ENCODE measurements around the gene FXR2.
"Not testable (repeated sequence)": the region's sequence is repeated elsewhere in the genome, so short reads cannot be mapped to it uniquely, and the experiment has no call there.

The FXR2 gene

GRCh38 chr17:7640783-7641182 lies 26.1 kb upstream of the FXR2 start:
- DNase-seq (ENCODE audit: insufficient read length, low spot score) (no peak), FAIRE-seq (no peak)
- no peak for TF ChIP-seq POLR2A (IDR thresholded peaks at IDR 0.05; ENCODE audit: low read depth, low read length)

GRCh38 chr17:7636163-7636562 lies 21.5 kb upstream of the FXR2 start:
- DNase-seq (ENCODE audit: insufficient read length, low spot score) (no peak), FAIRE-seq (no peak)
- no peak for TF ChIP-seq POLR2A (IDR thresholded peaks at IDR 0.05; ENCODE audit: low read depth, low read length)

DNA sequence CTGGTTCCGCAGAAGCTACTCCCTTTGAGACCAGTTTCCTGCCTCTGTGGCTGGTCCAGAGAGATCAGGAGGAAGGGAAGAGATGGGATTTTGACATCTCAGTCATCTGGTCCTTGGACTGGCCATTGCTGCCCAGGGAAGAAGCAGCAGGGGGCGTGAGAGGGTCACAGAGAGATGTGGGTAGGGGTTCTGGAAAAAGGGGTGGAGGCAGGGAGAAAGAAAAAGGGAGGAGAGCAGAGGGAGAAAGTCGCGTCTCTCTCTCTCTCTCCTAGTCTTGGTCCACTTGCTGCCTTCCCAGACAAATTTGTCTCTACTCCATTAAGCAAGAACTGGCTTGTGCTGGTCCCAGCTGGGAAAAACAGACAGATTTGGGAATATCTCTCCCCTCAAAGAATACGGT lies 19.7 kb upstream of the FXR2 start:
- no peak for TF ChIP-seq POLR2A (IDR thresholded peaks at IDR 0.05; ENCODE audit: low read depth, low read length)
- no peak for DNase-seq (ENCODE audit: insufficient read length, low spot score)
- FAIRE-seq: no peak

GRCh38 chr17:7633093-7633492 lies 18.4 kb upstream of the FXR2 start:
- DNase-seq (ENCODE audit: insufficient read length, low spot score) (no peak), FAIRE-seq (no peak)
- no peak for TF ChIP-seq POLR2A (IDR thresholded peaks at IDR 0.05; ENCODE audit: low read depth, low read length)

- no peak for TF ChIP-seq POLR2A (IDR thresholded peaks at IDR 0.05; ENCODE audit: low read depth, low read length)
- DNase-seq (ENCODE audit: insufficient read length, low spot score) (no peak), FAIRE-seq (no peak)
Measured at GRCh38 chr17:7632492-7632894, 17.8 kb upstream of the FXR2 start.

DNA sequence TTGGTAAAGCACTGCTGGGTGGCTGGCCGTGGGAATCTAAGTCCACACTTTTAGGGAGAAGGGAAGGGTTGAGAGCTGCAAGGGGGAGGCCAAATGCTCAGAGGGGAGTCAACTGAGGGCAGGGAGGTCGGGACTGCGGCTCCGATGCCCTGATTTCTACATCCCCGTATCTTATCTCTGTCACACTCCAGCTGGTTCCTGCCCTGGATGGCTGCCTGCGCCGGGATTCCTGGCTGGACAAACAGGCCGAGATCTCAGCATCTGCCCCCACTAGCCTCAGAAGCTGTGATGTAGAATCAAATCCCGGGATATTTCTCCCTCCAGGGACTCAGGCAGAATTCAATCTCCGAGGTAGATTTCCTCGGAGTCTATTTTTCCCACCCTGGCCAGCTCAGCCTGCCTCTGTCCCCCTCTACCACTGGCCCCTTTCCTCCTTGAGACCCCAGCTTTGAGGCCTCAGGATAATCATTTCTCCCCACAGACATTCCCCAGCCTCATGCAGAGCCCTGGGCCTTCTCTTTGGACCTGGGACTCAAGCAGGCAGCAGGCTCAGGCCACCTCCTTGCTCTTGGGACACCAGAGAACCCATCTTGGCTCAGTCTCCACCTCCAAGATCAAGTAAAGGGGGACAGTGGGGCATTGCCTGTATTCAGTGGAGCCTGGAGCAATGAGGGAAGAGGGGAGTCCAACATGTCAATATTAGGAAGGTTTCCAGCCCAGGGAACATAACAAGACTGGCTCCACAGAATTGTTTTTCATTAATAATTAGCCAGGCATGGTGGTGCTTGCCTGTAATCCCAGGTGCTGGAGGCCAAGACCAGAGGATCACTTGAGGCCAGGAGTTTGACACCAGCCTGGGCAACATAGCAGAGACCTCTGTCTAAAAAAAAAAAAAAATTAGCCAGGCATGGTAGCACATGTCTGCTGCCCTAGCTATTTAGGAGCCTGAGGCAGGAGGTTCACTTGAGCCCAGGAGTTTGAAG lies 17.0 kb upstream of the FXR2 start:
- no peak for TF ChIP-seq POLR2A (IDR thresholded peaks at IDR 0.05; ENCODE audit: low read depth, low read length)
- DNase-seq (ENCODE audit: insufficient read length, low spot score) (no peak), FAIRE-seq (no peak)

DNA sequence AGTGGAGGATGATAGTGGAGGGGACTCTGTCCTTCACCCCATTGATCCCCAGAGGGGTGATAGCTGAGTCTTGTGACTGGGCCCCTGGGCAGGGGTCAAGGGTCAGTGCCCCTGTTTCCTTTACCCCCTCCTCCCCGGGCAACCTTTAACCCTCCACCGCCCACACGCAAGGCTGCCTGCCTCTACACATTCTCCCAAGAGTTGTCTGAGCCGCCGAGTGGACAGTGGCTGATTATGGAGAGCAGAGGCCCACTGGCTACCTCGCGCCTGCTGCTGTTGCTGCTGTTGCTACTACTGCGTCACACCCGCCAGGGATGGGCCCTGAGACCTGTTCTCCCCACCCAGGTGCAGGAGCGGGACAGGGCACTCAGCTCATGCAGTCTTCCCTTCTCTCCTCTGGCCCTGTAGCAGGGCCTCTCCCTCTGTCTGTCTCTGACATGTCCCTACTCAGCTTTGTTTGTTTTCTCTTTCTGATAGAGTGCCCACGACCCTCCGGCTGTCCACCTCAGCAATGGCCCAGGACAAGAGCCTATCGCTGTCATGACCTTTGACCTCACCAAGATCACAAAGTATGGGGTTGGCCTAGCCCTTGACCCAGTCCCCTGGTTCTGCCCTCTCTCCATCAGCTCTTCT lies 15.4 kb upstream of the FXR2 start, which contains the start of gene SHBG:
TSS of gene SHBG (plus strand) at position 197 of the 633 bp plus-strand sequence. CDS start at position 235, 38 bp downstream.
- TF ChIP-seq POLR2A (IDR thresholded peaks at IDR 0.05; ENCODE audit: low read depth, low read length): no peak
- DNase-seq (ENCODE audit: insufficient read length, low spot score) (no peak), FAIRE-seq (no peak)

- FAIRE-seq (no peak), DNase-seq (ENCODE audit: insufficient read length, low spot score) (peak; percentile 77)
- TF ChIP-seq POLR2A (IDR thresholded peaks at IDR 0.05; ENCODE audit: low read depth, low read length): peak; percentile 74
Measured at GRCh38 chr17:7627250-7628121, 12.8 kb upstream of the FXR2 start, which contains the start of gene SAT2. Gene SAT2, minus strand, starts transcription at chr17:7627821. Its CDS starts 186 bp downstream, at chr17:7627635.

DNA sequence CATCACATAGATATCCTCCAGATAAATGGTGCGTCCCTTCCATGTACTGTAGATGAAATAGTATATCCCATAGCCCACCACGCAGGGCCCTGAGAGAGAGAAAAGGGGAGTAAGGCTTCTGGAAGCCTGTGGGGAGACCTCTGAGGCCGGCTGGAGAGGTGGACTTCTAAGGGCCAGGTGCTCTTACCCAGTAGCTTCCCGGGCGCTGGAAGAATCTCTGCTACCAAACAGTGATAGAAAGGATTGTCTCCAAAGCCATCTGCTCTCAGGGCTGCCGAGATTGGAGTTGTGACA lies 12.2 kb upstream of the FXR2 start:
- TF ChIP-seq POLR2A (IDR thresholded peaks at IDR 0.05; ENCODE audit: low read depth, low read length): no peak
- no peak for DNase-seq (ENCODE audit: insufficient read length, low spot score)
- no peak for FAIRE-seq

- FAIRE-seq: no peak
- no peak for TF ChIP-seq POLR2A (IDR thresholded peaks at IDR 0.05; ENCODE audit: low read depth, low read length)
- no peak for DNase-seq (ENCODE audit: insufficient read length, low spot score)
Measured at GRCh38 chr17:7626307-7626706, 11.6 kb upstream of the FXR2 start.

DNA sequence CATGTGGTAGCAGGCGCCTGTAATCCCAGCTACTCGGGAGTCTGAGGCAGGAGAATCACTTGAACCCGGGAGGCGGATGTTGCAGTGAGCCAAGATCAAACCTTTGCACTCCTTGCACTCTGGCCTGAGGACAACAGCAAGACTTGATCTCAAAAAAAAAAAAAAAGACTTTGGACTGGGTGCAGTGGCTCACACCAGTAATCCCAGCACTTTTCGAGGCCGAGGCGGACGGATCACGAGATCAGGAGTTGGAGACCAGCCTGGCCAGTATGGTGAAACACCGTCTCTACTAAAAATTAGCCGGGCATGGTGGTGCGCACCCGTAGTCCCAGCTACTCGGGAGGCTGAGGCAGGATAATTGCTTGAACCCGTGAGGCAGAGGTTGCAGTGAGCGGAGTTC lies 11.1 kb upstream of the FXR2 start:
- not testable (repeated sequence) for FAIRE-seq; DNase-seq (ENCODE audit: insufficient read length, low spot score)

DNA sequence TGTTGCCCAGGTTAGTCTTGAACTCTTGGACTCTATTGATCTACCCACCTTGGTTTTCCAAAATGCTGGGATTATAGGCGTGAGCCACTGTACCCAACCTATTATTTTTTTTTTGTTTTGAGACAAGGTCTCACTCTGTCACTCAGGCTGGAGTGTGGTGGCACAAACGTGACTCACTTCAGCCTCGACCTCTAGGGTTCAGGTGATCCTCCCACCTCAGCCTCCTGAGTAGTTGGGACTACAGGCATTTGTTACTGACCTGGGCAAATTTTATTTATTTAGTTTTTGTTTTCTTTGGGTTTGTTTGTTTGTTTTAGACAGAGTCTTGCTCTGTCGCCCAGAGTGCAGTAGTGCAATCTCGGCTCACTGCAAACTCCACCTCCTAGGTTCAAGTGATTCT lies 9.0 kb upstream of the FXR2 start:
- TF ChIP-seq POLR2A (IDR thresholded peaks at IDR 0.05; ENCODE audit: low read depth, low read length): no peak
- FAIRE-seq (no peak), DNase-seq (ENCODE audit: insufficient read length, low spot score) (no peak)

DNA sequence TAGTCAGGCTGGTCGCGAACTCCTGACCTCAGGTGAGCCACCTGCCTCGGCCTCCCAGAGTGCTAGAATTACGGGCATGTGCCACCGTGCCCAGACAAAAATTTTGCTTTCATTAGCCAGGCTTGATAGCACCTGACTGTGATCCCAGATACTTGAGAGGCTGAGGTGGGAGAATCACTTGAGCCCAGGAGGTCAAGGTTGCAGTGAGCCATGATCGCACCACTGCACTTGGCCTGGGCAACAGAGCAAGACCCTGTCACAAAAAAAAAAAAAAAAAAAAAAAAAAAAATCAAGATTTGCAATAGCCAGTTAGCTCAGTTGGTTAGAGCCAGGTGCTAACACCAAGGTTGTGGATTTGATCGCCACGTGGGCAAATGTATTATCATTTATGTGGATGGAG lies 6.1 kb upstream of the FXR2 start:
- FAIRE-seq (no peak), DNase-seq (ENCODE audit: insufficient read length, low spot score) (no peak)
- no peak for TF ChIP-seq POLR2A (IDR thresholded peaks at IDR 0.05; ENCODE audit: low read depth, low read length)

- no peak for DNase-seq (ENCODE audit: insufficient read length, low spot score)
- FAIRE-seq: no peak
- no peak for TF ChIP-seq POLR2A (IDR thresholded peaks at IDR 0.05; ENCODE audit: low read depth, low read length)
Measured at GRCh38 chr17:7618608-7619007, 3.9 kb upstream of the FXR2 start.
